Cardiac fibroblast (primary cell): ENCODE measurements around the gene VCAM1.

ENCODE experiments used
- DNase-seq, 2 donors: peaks; one replicate each; pipeline versions ENCODE4 v3.0.0 to v3.0.0-alpha.2; 2010; ENCODE audit warnings: low read depth in 2 of 2
- H3K4me3 ChIP-seq, 2 donors: replicated peaks in 1 of 2; 1 replicate in 1 of 2; 2 replicates in 1 of 2; pipeline ENCODE4 v1.5.1; 2011; ENCODE audit warnings: low read depth in 2 of 2, low read length in 2 of 2, mild to moderate bottlenecking in 2 of 2, moderate library complexity in 1 of 2
- TF ChIP-seq, protein P1 (sequence below): IDR thresholded peaks from one replicate; pipeline ENCODE4 v1.5.1; 2011; ENCODE audit warnings: low read depth, mild to moderate bottlenecking, low read length, inconsistent platforms

The VCAM1 gene

DNA sequence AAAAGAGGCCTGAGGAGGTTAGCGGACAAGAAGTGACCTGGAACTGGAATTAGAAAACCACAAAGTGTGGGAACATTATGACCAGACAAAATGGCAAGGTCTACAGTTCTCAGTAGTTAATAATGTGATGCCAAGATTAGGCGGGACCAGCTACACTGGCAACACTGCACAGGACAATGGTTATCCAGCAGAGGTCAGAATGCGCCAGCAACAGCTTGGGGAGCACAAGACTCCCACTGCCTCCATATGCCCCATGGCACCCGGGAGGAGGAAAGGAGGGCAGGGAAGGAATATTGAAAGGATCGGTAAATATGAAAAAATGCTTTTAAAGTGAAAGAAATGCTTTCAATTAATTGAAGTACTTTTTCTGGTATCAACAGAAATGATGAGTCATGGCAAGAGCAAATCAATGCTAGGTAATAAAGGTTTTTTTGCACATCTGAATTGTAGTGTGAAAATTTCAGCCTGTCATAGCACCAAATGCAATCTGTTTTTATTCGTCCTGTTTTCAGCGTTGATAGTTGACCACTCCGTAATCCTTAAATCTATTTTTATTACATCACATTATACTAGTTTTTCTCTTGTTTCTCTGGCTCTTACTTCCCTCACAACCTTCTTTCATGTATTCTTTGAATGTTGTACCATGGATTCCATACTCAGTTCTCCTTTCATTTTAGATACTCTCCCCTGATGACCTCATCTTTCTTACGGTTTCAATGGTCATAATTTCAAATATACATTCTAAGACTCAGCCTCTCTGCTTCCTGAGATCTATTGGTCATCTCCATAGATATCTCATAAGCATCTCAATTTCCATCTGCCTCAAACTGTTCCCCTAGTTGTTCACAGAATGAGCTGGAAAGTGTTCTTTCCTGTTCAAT, 30.7 kb downstream of the VCAM1 start:
- H3K4me3 ChIP-seq: no peak overlapping the region
- TF ChIP-seq, protein P1, sequence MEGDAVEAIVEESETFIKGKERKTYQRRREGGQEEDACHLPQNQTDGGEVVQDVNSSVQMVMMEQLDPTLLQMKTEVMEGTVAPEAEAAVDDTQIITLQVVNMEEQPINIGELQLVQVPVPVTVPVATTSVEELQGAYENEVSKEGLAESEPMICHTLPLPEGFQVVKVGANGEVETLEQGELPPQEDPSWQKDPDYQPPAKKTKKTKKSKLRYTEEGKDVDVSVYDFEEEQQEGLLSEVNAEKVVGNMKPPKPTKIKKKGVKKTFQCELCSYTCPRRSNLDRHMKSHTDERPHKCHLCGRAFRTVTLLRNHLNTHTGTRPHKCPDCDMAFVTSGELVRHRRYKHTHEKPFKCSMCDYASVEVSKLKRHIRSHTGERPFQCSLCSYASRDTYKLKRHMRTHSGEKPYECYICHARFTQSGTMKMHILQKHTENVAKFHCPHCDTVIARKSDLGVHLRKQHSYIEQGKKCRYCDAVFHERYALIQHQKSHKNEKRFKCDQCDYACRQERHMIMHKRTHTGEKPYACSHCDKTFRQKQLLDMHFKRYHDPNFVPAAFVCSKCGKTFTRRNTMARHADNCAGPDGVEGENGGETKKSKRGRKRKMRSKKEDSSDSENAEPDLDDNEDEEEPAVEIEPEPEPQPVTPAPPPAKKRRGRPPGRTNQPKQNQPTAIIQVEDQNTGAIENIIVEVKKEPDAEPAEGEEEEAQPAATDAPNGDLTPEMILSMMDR: no peak
- no peak for DNase-seq

DNA sequence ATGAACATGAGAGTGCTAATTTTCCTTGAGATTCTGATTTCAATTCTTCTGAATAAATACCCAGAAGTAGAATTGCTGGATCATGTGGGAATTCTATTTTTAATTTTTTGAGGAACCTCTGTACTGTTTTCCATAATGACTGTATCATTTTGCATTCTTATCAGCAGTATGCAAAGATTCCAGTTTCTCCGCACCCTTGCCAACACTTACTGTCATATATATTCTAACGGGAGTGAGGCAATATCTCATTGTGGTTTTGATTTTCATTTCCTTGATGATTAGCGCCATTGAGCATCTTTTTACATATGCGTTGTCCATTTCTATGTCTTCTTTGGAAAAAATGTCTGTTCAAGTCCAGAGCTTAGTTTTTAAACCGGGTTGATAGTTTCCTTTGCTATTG, 33.2 kb downstream of the VCAM1 start:
- H3K4me3 ChIP-seq: no peak overlapping the region
- TF ChIP-seq, protein P1: no peak
- peak; percentile 22 to 54 for DNase-seq

DNA sequence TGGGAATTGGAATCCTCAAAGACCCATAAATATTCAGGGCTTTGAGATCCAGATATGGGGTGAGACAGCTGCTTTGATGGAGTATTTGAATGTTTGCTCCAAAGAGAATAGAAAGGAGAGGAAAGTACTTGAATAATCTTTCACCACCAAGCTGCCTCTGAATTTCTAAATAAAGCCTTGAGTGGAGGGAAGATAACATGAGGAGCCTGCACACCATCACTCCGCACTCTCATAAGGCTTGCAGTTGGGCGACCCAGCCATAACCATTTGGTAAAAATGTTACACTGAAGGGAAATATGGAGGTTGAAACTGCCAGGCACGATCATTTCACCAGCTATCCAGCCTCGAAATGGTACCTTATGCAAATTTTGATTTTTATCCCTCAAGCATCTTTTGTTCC, 38.4 kb downstream of the VCAM1 start:
- no peak overlapping the region for H3K4me3 ChIP-seq
- TF ChIP-seq, protein P1: no peak
- peak in 1 of 2 donors; percentile 16 for DNase-seq

DNA sequence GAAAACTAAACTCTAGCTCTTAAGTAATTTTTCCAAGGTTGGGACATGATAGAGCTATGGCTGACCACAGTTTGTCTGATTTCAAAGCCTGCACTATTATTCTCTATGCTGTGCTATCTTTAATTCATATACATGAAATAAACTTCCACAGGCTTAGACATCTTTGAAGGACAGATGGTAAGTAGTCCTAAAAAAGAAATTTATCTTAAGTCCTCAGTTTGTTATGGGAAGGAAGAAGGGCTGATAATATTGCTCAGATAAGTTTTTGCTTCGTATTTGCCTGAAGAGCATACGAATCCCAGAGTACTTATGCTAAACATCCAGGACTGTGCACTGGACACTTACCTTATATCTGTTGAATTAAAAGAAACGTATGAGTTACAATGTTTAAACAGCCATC, 39.6 kb downstream of the VCAM1 start:
- no peak overlapping the region for H3K4me3 ChIP-seq
- no peak for DNase-seq
- TF ChIP-seq, protein P1: no peak

DNA sequence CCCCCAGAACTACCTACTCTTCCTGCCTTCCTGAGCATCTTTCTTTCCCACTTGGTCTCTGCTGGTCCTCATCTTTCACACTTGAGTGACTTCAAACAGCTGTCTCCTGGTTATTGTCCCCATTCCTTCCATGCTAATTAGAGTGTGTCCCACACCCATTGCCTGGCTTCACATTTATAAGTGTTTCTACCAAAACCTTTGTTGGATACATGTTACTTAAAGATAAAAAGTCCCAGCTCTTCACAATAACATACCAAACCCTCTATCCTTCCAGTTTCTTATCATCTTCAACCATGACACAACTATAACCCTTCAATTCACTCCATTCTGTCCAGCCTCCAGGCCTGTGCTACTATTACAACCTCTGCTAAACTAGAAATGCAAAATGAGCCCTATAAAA, 41.0 kb downstream of the VCAM1 start:
- DNase-seq: no peak
- no peak overlapping the region for H3K4me3 ChIP-seq
- TF ChIP-seq, protein P1: no peak

DNA sequence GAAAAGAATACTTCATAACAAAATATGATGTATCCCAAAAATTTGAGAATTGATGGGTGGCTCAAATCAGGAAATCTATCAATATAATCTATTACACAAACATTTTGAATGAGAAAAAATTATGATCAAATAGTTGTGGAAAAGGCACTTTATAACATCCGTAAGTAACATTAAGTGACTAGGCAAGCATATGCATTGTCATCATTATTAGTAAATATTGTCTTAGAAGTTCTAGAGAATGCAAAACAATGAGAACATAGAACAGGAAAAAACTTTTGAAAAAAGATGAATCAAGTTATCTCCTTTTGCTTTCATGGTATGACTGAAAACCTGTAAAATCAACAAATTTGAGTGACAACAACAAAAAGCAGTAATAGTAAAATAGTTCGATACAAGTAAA, 42.9 kb downstream of the VCAM1 start:
- TF ChIP-seq, protein P1: no peak
- no peak for DNase-seq
- H3K4me3 ChIP-seq: no peak overlapping the region
